ENCODE measurements around the gene DGKD.

The DGKD gene

DNA sequence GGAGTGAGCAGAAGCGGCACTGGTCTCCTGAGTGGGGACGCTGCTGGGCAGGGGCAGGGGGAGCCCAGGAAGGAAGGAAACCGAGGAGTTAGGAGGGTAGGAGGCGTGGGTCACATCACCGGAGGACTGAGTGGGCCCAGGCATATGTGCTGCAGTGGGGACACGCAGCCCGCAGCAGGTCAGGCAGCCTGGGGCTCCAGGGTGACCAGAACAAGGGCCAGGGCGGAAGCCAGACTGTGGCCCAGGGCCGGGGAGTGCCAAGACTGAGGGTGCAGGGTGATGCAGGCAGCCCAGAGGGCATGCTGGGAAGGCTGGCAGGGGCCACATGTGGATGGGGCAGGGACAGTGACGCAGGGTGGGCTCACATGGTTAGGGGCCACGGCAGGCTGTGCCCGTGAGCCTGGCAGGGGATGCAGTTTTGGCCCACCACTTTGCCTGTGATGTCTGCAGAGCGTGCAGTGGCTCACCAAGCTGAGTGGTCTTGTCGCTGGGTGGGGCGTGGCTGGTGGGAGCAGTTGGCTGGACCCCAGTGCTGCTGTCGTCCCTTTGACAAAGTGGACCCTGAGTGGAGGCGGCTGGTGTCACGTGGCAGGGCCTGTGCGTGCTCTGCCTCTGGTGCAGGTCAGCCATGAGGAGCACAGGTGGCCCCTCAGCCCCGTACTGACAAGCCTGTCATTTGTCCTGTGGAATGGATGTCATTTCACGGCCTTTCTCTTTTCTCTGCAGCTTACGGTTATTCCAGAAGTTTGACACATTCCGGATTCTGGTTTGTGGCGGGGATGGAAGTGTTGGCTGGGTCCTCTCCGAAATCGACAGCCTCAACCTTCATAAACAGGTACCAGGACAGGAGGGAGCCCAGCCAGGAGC is 87.1 kb downstream of the DGKD start:
- DNase-seq (ENCODE audit: extremely low read depth, low read depth): no peak
- no peak overlapping the region for H3K4me3 ChIP-seq (replicated peaks; ENCODE audit: low read depth, low read length)
- no peak for TF ChIP-seq CTCF (IDR thresholded peaks at IDR 0.05; ENCODE audit: low read depth, low read length, missing control alignments)

- no peak for TF ChIP-seq CTCF (IDR thresholded peaks at IDR 0.05; ENCODE audit: low read depth, low read length, missing control alignments)
- DNase-seq (ENCODE audit: extremely low read depth, low read depth): no peak
- no peak overlapping the region for H3K4me3 ChIP-seq (replicated peaks; ENCODE audit: low read depth, low read length)
Measured at GRCh38 chr2:233442028-233442310, 87.7 kb downstream of the DGKD start.

DNA sequence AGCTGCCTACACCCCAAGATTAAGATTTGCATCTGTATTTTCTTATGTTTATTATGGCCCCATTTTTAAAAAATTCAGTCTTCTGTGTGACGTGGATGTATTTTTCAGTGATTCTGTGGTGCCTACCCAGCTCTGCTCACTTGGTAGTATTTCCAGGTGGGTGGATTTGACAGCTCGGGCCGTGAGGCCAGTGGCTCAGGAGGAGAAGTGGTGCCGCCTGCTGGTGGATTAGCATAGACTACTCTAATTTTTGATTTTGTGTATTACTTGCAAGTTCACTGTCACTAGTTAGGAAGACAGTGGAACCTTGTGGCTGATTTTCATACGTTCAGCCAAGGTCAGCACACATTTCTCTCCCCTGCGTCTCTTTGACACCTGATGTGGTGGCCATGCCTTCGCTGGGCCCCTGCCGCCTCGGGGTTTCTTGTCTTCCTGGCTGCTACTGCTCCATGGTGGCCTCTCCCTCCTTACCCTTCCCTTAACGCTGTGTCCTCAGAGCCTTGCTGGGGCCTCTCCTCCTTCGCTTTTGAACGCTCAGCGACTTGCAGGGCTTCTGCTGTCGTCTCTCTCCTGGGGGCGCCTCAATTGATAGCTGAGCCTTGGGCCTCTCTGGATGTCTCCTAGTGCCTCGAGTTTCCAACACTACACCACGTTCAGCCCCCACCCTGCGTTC is 89.4 kb downstream of the DGKD start:
- peak; percentile 43 for DNase-seq (ENCODE audit: extremely low read depth, low read depth)
- peak; percentile 77 for TF ChIP-seq CTCF (IDR thresholded peaks at IDR 0.05; ENCODE audit: low read depth, low read length, missing control alignments)
- no peak overlapping the region for H3K4me3 ChIP-seq (replicated peaks; ENCODE audit: low read depth, low read length)

DNA sequence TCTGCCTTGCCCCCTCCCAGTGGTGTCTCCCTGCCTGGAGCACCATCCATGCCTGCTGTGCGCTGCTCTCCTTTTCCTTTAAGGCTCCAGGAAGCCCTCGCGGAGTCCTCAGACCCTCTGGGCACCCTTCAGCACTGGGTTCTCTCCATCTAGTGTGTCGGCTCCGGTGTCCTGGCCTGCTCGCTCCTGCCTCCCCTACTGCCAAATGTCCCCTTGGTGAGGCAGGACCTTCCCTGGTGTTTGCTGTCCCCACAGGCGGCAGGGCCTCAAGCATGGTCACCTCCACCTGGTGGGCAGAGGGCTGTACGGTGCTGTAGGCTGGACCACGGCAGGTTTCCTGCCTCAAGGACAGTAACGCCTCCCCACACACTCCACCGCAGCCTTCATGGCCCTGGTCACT is 90.2 kb downstream of the DGKD start:
- no peak for TF ChIP-seq CTCF (IDR thresholded peaks at IDR 0.05; ENCODE audit: low read depth, low read length, missing control alignments)
- DNase-seq (ENCODE audit: extremely low read depth, low read depth): no peak
- H3K4me3 ChIP-seq (replicated peaks; ENCODE audit: low read depth, low read length): no peak overlapping the region

GRCh38 chr2:233445152-233445830 is 91.0 kb downstream of the DGKD start:
- DNase-seq (ENCODE audit: extremely low read depth, low read depth): no peak
- H3K4me3 ChIP-seq (replicated peaks; ENCODE audit: low read depth, low read length): no peak overlapping the region
- TF ChIP-seq CTCF (IDR thresholded peaks at IDR 0.05; ENCODE audit: low read depth, low read length, missing control alignments): no peak

DNA sequence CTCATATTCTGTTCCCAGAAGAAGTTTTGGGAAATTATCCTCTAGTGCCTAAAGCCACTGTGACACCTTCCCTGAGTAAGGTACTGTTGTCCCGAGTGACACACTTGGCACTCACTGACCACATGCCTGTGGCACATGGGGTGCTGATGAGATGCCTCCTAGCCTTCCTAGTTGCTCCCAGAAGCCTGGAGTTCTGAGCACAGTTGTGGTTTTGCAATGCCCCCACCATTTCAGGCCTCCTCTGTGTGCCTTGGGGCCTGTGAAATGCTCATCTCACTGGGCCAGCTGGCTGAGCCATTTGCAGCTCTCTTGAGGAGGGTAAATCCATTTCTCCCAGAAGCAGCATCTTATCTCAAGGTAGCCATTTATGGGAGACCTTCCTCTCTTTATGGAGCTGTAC is 91.8 kb downstream of the DGKD start:
- no peak for TF ChIP-seq CTCF (IDR thresholded peaks at IDR 0.05; ENCODE audit: low read depth, low read length, missing control alignments)
- no peak for DNase-seq (ENCODE audit: extremely low read depth, low read depth)
- no peak overlapping the region for H3K4me3 ChIP-seq (replicated peaks; ENCODE audit: low read depth, low read length)

Measured in HFF-Myc (cell line).